Raji (cell line): Measurements from ENCODE around the gene TBXA2R.

Source experiments
- POLR2A ChIP-seq: IDR thresholded peaks from 2 replicates; pipeline ENCODE4 v1.6.1; 2011; ENCODE audit warnings: low read depth, low read length, control low read depth; ENCODE audit not compliant: insufficient read depth

TBXA2R gene

GRCh38 chr19:3606690-3607289 lies at the start of gene TBXA2R:
TBXA2R (minus strand) TSS chr19:3606875; CDS start chr19:3600634, 6,241 bp downstream.
- TF ChIP-seq POLR2A, result no peak

- no peak for TF ChIP-seq POLR2A
Observed at GRCh38 chr19:3656073-3656746, 49.5 kb upstream of the TBXA2R start.

- TF ChIP-seq POLR2A, result no peak
Observed at GRCh38 chr19:3655402-3656072, 48.9 kb upstream of the TBXA2R start.

- TF ChIP-seq POLR2A, result no peak
Observed at GRCh38 chr19:3653865-3654513, 47.3 kb upstream of the TBXA2R start.

- TF ChIP-seq POLR2A, result no peak
Observed at GRCh38 chr19:3653081-3653795, 46.6 kb upstream of the TBXA2R start.

GRCh38 chr19:3652422-3652821 lies 45.7 kb upstream of the TBXA2R start:
- no peak for TF ChIP-seq POLR2A

- TF ChIP-seq POLR2A, result no peak
Observed at GRCh38 chr19:3651684-3652083, 45.0 kb upstream of the TBXA2R start.

- TF ChIP-seq POLR2A, result no peak
Observed at GRCh38 chr19:3649888-3650287, 43.2 kb upstream of the TBXA2R start.

- no peak for TF ChIP-seq POLR2A
Observed at GRCh38 chr19:3648037-3648905, 41.6 kb upstream of the TBXA2R start.

GRCh38 chr19:3646336-3647092 lies 39.8 kb upstream of the TBXA2R start:
- no peak for TF ChIP-seq POLR2A

GRCh38 chr19:3645726-3646125 lies 39.1 kb upstream of the TBXA2R start:
- TF ChIP-seq POLR2A, result no peak

GRCh38 chr19:3645067-3645396 lies 38.4 kb upstream of the TBXA2R start:
- no peak for TF ChIP-seq POLR2A

- no peak for TF ChIP-seq POLR2A
Observed at GRCh38 chr19:3644351-3645066, 37.8 kb upstream of the TBXA2R start.

GRCh38 chr19:3643674-3644313 lies 37.1 kb upstream of the TBXA2R start:
- no peak for TF ChIP-seq POLR2A
